ENCODE results near the gene DTWD2.
"Not testable (repeated sequence)": the region's sequence is repeated elsewhere in the genome, so short reads cannot be mapped to it uniquely, and the experiment has no call there.

Gene DTWD2

GRCh38 chr5:118996098-118996497 is 7.8 kb upstream of the DTWD2 start:
- no peak for DNase-seq (ENCODE audit: low read depth)

- no peak for DNase-seq (ENCODE audit: low read depth)
These were observed 6.2 kb upstream of the DTWD2 start for GRCh38 chr5:118994595-118994994.

- DNase-seq (ENCODE audit: low read depth): not testable (repeated sequence)
These were observed 4.8 kb upstream of the DTWD2 start for GRCh38 chr5:118993118-118993517.

GRCh38 chr5:118992055-118992454 is 3.7 kb upstream of the DTWD2 start:
- not testable (repeated sequence) for DNase-seq (ENCODE audit: low read depth)

- DNase-seq (ENCODE audit: low read depth): no peak
These were observed 2.2 kb upstream of the DTWD2 start for GRCh38 chr5:118990582-118990981.

- no peak for DNase-seq (ENCODE audit: low read depth)
These were observed 1.5 kb upstream of the DTWD2 start for GRCh38 chr5:118989816-118990215.

GRCh38 chr5:118988866-118989180 is 476 bp upstream of the DTWD2 start:
- DNase-seq (ENCODE audit: low read depth): no peak

- DNase-seq (ENCODE audit: low read depth): no peak
These were observed 3.7 kb downstream of the DTWD2 start for GRCh38 chr5:118984602-118985001.

- DNase-seq (ENCODE audit: low read depth): no peak
These were observed 6.6 kb downstream of the DTWD2 start for GRCh38 chr5:118981783-118982182.

- no peak for DNase-seq (ENCODE audit: low read depth)
These were observed 7.9 kb downstream of the DTWD2 start for GRCh38 chr5:118980438-118980837.

GRCh38 chr5:118980017-118980416 is 8.3 kb downstream of the DTWD2 start:
- DNase-seq (ENCODE audit: low read depth): no peak

- not testable (repeated sequence) for DNase-seq (ENCODE audit: low read depth)
These were observed 14.4 kb downstream of the DTWD2 start for GRCh38 chr5:118973779-118974445.

GRCh38 chr5:118968925-118969375 is 19.4 kb downstream of the DTWD2 start:
- no peak for DNase-seq (ENCODE audit: low read depth)

GRCh38 chr5:118968406-118968911 is 19.9 kb downstream of the DTWD2 start:
- no peak for DNase-seq (ENCODE audit: low read depth)

GRCh38 chr5:118967059-118967508 is 21.3 kb downstream of the DTWD2 start:
- no peak for DNase-seq (ENCODE audit: low read depth)

- no peak for DNase-seq (ENCODE audit: low read depth)
These were observed 22.5 kb downstream of the DTWD2 start for GRCh38 chr5:118965890-118966289.

GRCh38 chr5:118964970-118965369 is 23.4 kb downstream of the DTWD2 start:
- not testable (repeated sequence) for DNase-seq (ENCODE audit: low read depth)

- not testable (repeated sequence) for DNase-seq (ENCODE audit: low read depth)
These were observed 24.0 kb downstream of the DTWD2 start for GRCh38 chr5:118964388-118964787.

- DNase-seq (ENCODE audit: low read depth): no peak
These were observed 25.2 kb downstream of the DTWD2 start for GRCh38 chr5:118963169-118963568.

GRCh38 chr5:118960557-118960956 is 27.8 kb downstream of the DTWD2 start:
- DNase-seq (ENCODE audit: low read depth): no peak

GRCh38 chr5:118956727-118957126 is 31.6 kb downstream of the DTWD2 start:
- no peak for DNase-seq (ENCODE audit: low read depth)

- DNase-seq (ENCODE audit: low read depth): no peak
These were observed 34.7 kb downstream of the DTWD2 start for GRCh38 chr5:118953652-118954005.

- no peak for DNase-seq (ENCODE audit: low read depth)
These were observed 35.2 kb downstream of the DTWD2 start for GRCh38 chr5:118952992-118953651.

- not testable (repeated sequence) for DNase-seq (ENCODE audit: low read depth)
These were observed 36.0 kb downstream of the DTWD2 start for GRCh38 chr5:118952306-118952705.
